ENCODE measurements around the gene ELOB.

The ELOB gene

GRCh38 chr16:2809149-2809760, 32.2 kb upstream of the ELOB start:
- DNase-seq, result no peak

- DNase-seq, result no peak
Observed at GRCh38 chr16:2808181-2808580, 31.1 kb upstream of the ELOB start.

GRCh38 chr16:2806286-2806685, 29.2 kb upstream of the ELOB start:
- no peak for DNase-seq

- DNase-seq, result no peak
Observed at GRCh38 chr16:2804728-2805127, 27.6 kb upstream of the ELOB start.

GRCh38 chr16:2803545-2804195, 26.6 kb upstream of the ELOB start:
- DNase-seq, result no peak

- DNase-seq, result no peak
Observed at GRCh38 chr16:2799859-2800226, 22.8 kb upstream of the ELOB start.

- no peak for DNase-seq
Observed at GRCh38 chr16:2799205-2799858, 22.3 kb upstream of the ELOB start.

GRCh38 chr16:2798723-2799204, 21.7 kb upstream of the ELOB start:
- DNase-seq, result no peak

- no peak for DNase-seq
Observed at GRCh38 chr16:2795395-2796143, 18.5 kb upstream of the ELOB start.

- no peak for DNase-seq
Observed at GRCh38 chr16:2792940-2793339, 15.9 kb upstream of the ELOB start.

- no peak for DNase-seq
Observed at GRCh38 chr16:2791174-2791573, 14.1 kb upstream of the ELOB start.

- no peak for DNase-seq
Observed at GRCh38 chr16:2790631-2791030, 13.6 kb upstream of the ELOB start.

- no peak for DNase-seq
Observed at GRCh38 chr16:2787961-2788360, 10.9 kb upstream of the ELOB start.

GRCh38 chr16:2787406-2787805, 10.3 kb upstream of the ELOB start, which contains the start of gene PRSS33:
TSS of gene PRSS33 (minus strand) at chr16:2787560. CDS start at chr16:2786547, 1,013 bp downstream.
- no peak for DNase-seq

GRCh38 chr16:2786826-2787151, 9.7 kb upstream of the ELOB start:
- DNase-seq, result no peak

GRCh38 chr16:2786061-2786825, 9.2 kb upstream of the ELOB start:
- no peak for DNase-seq

GRCh38 chr16:2785101-2785991, 8.3 kb upstream of the ELOB start:
- peak; percentile 64 for DNase-seq

- no peak for DNase-seq
Observed at GRCh38 chr16:2784358-2785100, 7.4 kb upstream of the ELOB start.

- no peak for DNase-seq
Observed at GRCh38 chr16:2783581-2784357, 6.7 kb upstream of the ELOB start.

Data from stimulated activated CD8-positive, alpha-beta memory T cell treated with anti-CD3 and anti-CD28 coated beads, Interleukin-4, amount 100 ng/mL, for 48 hours (primary cell).